GM19351 (cell line): ENCODE measurements around the gene ADAMTS2.
"Not testable (repeated sequence)": the region's sequence is repeated elsewhere in the genome, so short reads cannot be mapped to it uniquely, and the experiment has no call there.

Source experiments
- ATAC-seq: cut with Tn5 transposase; IDR thresholded peaks from one replicate; pipeline ENCODE4 v1.9.1; 2021; ENCODE audit warnings: mild to moderate bottlenecking, moderate library complexity; ENCODE audit not compliant: unreplicated experiment

ADAMTS2 gene

GRCh38 chr5:179284751-179285631, 60.3 kb downstream of the ADAMTS2 start:
- ATAC-seq: no peak

DNA sequence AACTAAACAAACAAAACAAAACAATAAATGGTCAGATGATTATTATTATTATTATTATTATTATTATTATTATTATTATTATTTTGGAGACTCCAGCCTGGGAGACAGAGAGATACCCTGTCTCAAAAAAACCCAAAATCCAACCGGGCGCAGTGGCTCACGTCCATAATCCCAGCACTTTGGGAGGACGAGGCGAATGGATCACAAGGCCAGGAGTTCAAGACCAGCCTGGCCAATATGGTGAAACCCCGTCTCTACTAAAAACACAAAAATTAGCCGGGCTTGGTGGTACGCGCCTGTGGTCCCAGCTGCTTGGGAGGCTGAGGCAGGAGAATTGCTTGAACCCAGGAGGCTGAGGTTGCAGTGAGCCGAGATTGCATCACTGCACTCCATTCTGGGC, 61.4 kb downstream of the ADAMTS2 start:
- not testable (repeated sequence) for ATAC-seq

DNA sequence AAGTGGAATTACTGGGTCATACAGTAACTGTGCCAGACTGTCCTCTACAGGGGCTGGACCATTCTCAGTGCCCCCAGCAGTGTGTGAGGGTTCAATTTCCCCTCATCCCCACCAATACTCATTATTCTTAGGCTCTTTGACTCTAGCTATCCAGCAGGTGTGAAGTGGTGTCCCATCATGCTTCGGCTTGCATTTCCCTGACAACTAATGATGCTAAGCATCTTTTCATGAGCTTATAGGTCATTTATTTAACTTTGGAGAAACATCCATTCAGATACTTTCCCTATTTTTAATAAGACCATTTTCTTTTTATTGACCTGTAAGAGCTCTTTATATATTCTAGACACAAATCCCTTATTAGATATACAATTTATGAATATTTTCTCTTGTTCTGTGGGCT, 63.6 kb downstream of the ADAMTS2 start:
- ATAC-seq: no peak

DNA sequence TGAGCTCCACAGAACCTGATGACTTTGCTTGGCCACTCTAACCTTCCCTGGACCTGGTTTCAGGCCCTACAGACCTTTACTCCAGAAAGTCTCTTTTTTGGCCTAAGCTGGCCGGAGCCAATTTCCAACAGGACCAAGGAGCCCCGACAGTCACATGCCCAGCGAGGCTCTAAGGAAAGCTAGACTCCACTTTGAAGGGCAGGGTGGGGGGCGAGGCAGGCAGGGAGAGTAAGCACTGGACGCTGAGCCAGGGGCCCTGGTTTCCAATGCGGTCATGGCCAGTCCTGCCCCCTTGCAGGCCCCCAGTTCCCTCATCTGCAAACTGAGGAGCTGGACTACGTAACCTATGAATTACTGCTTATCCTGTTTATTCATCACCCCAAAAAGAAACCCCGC, 65.2 kb downstream of the ADAMTS2 start:
- no peak for ATAC-seq

- ATAC-seq: no peak
Measured at GRCh38 chr5:179279347-179280094, 65.7 kb downstream of the ADAMTS2 start.

DNA sequence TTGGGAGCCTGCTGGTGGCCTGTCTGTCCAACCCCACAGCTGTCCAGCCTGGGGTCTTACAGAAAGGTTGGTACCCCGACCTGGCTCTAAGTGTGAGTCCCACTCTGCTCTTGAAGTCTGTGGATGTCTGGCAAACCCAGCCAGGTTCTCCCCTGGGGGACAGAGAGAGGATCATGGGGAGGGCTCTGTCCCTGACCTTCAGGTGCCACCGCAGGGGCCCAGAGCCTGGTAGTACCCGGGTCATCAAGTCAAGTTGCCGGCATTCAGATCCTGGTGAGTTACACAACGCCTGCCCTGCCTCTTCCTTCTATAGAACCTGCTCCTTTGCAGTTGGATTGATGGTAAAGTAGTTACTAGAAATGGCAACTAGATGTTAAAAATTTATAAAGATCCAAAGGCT, 66.7 kb downstream of the ADAMTS2 start:
- no peak for ATAC-seq

DNA sequence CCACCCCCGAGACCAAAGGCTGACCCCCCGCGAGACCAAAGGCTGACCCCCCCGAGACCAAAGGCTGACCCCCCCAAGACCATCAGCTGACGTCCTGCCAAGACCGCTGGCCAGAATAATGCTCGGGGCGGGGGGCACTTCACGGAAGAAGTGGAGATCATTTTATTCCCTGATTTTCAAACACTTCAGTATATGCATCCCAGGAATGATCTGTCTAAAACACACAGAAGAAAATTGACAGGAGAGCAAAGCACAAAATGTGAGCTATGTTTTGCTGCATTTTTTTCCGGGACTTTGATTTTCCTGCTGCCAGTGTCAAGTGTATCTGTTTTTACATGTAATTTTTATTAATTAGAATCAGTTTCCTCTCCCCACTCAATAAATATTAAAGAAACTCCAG, 67.1 kb downstream of the ADAMTS2 start:
- ATAC-seq: no peak

DNA sequence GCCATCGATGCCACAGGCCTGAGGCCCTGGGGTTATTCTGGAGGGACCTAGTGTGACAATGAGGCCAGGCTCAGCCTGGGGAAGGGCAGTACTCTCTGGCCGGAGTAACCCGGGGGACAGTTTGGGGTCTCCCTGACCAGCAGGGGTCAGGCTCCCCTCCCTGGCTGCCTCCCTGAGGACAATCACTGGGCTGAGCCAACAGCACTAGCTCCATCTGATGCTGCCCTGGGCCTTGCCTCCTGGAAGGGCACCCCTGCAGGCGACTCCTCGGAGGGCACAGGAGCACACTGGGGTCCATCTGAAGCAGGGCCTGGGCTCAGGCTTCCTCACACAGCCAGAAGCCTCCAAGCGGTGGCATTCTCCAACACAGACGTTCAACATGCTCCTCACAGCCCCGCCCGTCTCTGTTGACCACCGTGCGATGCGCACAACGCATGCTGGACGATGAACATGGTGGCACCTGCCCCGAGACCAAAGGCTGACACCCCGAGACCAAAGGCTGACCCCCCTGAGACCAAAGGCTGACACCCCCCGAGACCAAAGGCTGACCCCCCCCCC, 68.3 kb downstream of the ADAMTS2 start:
- no peak for ATAC-seq

GRCh38 chr5:179275941-179276837, 69.1 kb downstream of the ADAMTS2 start:
- no peak for ATAC-seq

DNA sequence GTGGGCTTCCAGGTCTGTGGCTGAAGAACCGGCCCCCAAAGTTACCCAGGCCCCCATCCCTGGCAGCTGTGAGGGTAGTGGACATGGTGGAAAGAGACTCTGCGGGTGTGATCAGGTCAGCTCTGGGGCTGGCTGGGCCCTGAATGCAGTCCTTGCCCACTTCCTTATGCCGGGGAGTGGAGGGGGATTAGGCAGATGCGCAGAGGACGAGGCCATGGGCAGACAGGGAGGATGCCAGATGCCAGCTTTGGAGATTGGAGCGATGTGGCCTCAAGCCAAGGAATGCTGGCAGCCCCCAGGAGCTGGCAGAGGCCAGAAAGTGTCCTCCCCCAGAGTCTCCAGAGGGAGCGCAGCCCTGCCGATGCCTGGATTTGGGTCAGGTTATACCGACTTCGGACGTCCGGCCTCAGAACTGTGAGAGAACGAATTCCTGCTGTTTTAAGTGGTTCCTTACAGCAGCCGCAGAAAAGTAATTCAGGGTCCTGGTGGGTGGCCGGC, 69.8 kb downstream of the ADAMTS2 start:
- no peak for ATAC-seq

GRCh38 chr5:179274321-179275315, 70.6 kb downstream of the ADAMTS2 start:
- no peak for ATAC-seq

DNA sequence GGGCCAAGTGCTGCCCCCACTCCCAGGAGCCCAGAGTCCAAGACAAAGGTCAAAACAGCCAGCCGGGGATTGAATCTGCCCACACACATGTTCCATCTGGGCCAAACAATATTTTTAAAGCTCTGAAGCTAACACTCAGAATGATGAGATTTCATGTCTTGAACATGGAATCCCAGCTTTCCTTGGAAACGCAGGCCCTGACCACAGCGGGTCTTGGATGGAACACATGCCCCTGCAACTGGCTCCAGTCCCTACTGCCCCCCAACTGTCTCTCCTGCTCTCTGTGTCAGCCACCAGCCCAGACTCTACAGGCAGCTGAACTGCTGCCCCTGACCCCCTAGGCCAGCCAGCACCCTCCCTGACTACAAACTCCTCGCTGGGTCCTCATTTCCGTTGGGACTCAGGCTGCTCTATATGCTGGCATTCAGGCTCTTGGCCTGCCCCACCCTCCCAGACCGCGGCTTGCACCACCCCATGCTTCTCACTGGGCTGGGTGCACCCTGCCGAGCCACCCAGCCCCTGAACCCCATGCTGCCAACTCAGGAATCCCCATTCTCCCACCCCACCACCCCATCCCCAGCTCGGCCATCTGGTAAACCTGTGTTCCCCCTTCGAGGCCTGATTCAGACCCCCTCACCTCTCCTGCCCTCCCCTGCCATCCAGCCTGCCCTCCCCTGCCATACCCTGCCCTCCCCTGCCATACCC, 71.7 kb downstream of the ADAMTS2 start:
- ATAC-seq: no peak

DNA sequence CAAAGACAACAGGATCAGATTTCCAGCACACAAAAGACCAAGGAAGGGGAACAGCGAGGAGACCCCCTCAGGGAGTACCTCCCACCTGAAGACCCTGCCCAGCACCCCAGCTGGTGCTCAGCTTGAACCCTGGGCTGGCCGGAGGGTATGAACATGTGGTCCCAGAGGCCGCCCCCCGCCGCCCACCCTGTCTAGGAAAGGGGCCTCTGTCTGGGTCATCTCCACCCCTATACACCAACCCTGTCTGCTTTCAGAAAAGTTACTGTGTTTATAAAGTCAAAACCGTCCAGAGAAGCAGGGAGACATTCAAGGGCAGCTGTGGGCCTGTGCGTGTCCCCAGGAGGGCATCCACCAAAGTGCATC, 72.2 kb downstream of the ADAMTS2 start:
- ATAC-seq: no peak

- ATAC-seq: no peak
Measured at GRCh38 chr5:179272326-179273072, 72.8 kb downstream of the ADAMTS2 start.

GRCh38 chr5:179271821-179272325, 73.4 kb downstream of the ADAMTS2 start:
- ATAC-seq: no peak

- no peak for ATAC-seq
Measured at GRCh38 chr5:179271428-179271734, 73.9 kb downstream of the ADAMTS2 start.

DNA sequence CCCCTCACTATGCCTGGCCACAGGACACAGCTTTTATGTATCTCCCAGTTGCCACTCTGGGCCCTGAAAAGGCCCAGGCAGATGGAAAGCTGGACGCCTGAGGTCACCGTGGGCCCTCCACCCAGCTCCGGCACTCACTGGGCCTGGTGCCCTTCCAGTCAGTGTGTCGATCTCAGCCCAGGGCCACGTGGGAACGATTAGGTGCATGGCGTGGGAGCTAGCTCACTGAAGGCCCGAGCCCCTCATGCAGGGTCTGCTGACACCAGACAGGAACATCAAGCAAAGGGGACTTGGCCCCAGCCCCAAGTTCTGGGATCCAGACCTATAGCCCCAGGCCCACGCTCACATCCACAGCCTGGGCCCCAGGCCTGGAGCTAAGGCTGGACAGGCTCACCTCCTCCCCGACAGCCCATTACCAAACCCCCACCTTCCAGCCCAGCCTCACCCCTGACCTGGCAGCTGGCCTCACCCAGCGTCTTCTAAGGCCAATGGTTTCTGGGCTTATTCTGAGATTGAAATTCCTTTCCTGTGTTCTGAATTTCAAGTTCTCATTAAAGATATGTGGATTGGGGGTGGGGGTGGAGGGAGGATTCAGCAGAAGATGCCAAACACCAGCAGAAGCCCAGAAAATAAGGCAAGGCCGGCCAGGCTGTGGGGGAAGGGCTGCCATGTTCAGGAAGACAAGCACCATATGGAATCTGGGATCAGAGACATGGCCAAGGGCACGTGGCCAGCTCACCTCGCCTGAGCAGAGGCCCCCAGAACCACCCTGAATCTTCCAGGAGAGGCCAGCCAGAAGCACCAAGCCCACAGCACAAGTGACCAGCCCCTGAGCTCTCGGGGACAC, 74.5 kb downstream of the ADAMTS2 start:
- no peak for ATAC-seq
